HG02571 (cell line): ENCODE data around the gene EFNA5.
A peak's percentile ranks its signal among the peaks of the same experiment; 100 is the strongest.

Experiments used
- ATAC-seq: cut with Tn5 transposase; IDR thresholded peaks from one replicate; pipeline ENCODE4 v1.9.1; 2021; ENCODE audit warnings: mild to moderate bottlenecking, moderate library complexity; ENCODE audit not compliant: unreplicated experiment

EFNA5 gene

DNA sequence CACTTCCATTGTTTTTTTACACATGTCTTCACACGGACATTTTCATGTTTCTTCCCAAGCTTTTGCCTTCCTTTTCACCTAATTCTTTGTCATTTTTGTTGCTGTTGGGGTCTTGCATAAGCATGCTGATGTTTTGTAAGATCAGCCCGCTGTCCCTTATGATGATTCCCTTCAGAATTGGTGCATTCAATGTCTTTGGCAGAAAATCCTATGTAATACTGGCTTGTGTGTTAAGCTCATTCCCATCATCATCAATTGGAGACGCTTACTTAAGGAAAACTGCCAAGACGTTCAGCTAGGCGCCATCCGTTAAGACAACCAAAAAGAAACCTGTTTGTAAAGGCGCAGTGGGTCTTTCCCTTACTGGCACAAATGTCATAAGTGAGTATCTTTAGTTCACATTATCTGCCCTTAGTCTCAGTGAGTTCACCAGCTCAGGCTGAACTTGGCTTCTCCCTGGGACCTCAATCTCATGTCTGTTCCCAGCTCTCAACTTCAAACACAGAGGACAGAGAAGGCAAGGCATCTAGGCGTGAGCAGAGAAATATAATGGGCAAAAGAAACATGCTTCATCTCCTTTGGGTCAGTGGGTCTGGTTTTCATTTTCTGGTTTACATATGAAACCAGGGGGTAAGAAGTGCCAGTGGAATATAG lies 97.9 kb downstream of the EFNA5 start:
- no peak for ATAC-seq

DNA sequence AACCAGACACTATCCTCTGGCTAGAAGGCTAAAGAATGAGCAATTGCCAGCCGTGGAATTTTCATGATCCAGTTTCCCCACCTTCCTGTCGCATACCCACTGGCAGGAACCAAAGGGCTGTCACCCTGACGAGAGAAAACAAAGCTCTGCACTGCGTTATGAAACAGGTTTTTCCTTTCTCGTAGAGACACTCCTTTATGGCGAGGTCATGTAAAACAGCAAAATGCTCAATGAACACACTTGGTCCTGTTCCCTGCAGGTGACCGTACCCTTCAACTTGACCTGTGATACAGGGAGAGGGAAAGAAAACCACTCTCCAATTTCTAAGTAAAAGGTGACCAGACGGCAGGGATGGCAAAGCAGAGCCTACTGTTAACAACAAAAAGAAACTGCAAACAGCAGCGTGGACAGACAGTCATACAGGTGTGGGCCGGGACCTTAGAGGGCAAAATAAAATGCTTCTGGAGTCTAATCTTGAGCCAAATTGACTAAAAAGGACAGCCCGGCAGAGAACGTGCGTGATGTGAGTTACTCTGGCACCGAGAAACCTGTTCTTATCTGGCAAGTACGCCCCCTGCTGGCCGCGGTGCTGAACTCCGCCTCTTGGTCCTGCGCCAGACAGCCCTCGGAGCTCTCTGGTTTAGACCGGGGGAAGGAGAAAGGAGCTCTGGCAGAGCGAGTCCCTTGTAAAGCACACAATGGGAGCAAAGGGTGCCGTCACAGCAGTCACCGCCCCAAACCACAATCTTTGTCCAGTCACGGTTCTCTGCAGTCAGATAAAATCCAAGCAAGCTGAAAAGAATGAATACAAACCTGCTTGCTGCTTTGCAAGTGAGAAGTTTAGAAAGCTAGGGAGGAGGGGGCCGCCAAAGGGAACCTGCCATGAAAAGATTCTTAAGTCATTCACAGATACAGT lies 98.9 kb downstream of the EFNA5 start:
- ATAC-seq, result peak; percentile 61

DNA sequence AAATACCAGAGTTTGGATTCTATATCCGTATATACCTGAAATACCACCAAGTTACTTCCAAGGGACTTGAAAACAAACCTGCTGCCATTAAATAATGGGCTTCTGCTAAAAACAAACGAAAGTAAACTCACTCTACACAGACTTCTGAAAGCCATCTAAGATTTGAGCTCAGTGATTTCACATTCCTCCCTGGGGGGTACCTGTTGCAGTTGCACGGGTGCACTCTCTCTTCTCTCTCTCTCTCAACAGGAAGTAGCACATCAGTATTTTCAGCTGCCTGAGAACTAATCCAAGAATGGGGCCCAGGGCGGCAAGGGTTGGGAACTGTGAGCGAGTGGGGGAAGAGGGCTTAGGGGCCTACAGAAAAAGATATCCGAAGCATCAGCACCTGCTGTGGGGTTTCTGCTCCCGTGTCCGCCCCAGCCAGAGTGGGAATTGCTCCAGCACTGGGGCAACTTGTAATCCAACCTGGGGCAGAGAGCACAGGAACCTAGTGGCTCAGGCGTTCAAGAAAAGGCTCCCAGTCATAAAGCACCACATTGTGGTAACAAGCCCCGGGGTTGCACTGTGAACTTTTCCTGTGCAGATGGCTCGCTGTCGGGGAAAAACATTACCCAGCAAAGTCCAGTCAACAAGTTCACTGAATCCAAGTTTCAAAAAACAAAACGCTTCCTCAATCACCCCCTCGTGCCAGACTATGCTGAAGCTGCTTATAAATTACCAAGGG lies 99.8 kb downstream of the EFNA5 start:
- peak; percentile 82 for ATAC-seq

DNA sequence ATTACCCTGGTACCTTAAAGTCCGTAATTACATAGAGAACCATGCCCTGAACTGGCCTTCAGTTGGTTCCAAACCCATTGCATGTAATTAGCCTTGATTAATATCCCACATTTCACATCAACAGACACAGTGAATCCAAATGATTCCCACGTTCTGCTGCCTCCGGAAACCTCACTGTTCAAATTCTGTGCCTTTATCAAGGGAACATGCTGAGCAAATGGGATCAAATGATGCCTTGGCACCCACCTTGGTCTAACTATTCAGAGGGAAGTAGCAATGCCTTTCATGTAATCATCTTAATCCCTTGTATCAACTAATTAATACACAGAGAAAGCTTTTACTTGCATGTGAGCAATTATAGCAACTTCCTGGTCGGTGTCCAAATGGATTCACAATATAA lies 100.6 kb downstream of the EFNA5 start:
- no peak for ATAC-seq

DNA sequence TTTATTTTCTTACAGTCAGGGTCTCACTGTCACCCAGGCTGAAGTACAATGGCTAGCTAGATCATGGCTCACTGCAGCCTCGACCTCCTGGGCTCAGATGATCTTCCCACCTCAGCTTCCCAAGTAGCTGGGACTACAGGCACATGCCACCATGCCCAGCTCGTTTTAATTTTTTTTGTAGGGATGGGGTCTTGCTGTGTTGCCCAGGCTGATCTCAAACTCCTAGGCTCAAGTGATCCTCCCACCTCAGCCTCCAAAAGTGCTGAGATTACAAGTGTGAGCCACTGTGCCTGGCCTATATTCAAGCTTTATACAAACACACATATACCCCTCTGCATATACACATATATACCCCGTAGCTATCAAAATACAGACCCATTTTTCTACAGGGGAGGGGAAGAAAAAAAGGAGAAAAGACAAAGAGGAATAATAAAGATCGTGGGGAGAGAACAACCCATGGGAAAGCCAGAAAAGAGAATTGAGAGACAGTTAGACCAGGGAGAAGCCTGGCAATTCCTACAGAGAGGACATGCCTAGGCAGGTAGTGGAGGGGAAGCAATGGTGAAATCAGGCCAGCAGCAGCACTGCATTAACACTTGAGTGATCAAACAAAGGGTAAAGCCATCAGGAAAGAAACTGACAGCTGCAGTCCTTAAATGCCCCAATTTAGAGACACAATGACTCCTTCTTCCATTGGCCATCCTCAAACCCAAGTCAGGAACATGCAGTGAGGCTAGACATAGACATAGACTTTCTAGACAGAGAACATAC lies 102.7 kb downstream of the EFNA5 start:
- no peak for ATAC-seq

DNA sequence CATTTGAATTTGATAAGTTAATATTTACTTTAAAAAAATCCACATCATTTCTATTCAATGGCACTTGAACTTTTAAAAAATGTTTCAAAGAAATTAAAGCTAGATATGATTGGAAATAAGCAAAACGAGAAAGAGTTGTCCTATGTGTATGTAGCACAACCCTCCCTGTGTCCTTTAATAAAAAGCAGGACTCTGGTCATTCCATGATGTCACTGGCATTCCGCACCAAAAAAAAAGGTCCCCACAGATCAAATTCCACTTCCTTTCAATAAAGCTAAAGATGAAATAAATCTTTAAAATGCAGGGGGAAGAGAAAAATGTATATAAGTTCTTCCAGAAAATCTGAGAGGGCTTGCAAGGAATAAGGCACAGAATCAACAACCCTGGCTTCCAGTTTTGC lies 103.8 kb downstream of the EFNA5 start:
- ATAC-seq, result no peak

DNA sequence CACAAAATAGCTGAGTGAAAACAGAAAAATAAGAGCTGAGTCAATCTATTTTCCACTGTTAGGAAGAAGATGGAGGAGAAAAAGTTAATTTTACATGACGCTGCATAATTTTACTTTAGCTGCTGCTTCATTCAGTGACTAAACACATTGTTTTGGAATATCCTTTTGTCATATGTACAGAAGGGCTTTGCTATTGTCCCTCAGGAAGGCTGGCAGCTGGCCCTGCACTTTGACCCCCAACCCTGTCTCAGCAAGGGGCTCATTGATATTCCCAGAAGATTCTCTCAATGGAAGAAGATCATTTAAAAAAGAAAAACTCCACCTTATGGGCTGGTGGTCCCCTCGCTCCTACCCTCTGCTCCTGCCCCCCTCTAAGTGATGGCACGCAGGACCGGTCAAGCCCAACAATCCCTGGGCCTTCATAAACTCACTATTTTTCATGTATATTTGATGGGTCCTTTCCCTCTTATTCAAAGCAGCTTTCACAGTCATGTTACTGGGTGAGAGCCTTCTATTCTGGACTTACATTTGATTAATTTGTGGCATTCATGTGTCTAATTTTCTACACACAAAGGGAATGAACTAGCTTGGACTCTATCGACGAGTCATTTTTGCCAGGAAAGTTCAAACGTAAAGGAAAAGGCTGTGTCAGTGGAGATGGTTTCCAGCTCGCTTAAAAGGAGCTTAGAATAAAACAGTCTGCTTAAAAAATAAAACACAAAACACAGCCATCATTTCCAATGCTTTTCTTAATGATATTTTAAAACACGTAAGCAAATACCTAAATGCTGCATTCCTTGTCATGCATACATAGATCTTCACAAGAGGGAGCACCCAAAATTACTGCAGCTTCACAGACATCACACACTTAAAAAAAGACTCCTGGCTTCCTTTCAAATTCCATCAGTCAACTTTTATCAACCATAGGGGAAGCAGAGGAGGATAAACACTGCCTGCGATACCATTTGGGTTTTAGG lies 104.7 kb downstream of the EFNA5 start:
- no peak for ATAC-seq

DNA sequence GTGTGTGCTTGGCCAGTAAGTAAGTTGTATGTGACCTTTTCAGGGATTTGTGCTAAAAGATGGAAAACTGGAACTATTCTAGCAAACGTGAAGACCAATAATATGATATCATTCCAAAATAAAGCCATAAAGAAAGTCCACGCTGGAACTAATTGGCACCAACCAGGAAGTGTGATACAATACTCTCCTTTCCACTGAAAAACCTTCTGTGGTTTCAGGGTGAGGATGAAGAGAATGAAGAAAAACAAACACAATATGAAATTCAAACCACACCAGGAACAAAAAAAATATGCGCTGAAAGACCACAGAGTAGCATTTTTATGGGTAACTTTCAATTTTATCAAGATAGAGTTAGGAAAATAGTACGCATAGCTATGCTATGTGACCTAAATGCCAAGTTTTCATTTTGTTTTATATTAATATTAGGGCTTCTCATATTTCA lies 105.8 kb downstream of the EFNA5 start:
- no peak for ATAC-seq

DNA sequence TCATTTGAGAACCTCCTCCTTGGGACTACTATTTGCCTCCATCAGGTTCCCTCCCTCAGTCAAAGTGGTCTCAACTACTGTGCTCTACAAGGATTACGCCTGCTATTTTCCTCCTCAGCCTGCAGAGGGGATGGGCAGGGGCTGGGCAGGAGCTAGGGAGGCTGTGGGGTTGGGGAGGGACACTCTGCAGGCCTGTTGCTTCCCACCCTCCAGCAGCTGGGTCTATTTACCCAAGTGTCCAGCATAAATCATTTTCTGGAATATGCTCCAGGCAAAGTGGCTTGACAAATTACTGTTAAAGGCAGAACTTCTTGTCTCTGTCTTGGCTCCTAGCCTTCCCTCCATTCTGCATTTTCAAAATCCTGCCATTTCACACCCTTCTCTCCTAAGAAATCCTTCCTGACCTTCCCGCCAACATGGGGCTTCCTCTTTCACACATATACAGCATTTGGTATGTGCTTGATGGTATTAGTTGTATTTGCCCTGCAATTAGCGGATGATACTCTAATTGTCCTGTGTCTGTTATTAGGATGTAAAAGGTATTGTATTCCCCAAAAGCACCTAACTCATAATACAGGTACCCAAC lies 106.7 kb downstream of the EFNA5 start:
- no peak for ATAC-seq

DNA sequence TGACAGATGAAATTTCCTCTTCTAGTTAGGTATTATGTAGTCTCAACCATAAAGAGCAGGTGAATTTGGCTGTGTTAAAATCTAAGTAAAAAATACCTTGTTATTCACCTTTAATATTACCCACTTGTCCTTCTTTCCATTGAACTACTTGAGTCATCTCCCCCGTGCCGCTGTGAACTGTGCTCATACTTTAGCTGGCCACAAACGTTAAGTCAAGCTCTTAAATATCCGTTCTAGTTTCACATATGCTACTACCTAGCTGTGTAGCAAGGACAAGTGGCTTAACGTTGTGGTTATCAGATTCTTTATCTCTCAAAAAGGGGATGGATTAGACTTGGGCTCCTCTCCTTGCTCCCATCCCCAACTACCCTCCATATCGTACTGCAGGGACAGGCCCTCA lies 110.4 kb downstream of the EFNA5 start:
- no peak for ATAC-seq

DNA sequence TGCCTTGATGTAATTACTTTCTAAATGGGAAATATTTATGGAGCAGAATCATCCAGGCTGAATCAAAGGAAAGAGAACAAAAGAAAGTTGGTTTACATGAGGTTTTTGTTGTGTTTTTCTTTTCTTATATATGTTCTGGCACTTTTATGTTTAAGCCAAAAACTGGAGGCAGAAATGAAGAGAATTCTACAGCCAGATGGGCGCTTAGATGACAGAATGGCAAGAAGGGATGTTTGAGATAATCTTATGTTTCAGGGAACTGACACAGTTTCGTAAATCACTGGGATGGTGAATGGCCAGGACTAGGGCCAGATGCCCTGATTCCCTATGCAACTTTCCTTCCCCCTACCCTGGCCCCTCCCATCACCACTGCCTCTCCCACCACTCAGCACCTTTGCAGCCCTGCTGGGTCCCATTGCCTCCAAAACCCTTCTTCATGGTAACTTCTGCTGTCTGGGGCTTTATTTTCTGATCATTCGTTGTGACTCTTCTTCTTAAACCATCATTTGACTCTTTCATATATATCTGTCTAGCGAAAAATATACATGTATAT lies 111.8 kb downstream of the EFNA5 start:
- ATAC-seq, result no peak

DNA sequence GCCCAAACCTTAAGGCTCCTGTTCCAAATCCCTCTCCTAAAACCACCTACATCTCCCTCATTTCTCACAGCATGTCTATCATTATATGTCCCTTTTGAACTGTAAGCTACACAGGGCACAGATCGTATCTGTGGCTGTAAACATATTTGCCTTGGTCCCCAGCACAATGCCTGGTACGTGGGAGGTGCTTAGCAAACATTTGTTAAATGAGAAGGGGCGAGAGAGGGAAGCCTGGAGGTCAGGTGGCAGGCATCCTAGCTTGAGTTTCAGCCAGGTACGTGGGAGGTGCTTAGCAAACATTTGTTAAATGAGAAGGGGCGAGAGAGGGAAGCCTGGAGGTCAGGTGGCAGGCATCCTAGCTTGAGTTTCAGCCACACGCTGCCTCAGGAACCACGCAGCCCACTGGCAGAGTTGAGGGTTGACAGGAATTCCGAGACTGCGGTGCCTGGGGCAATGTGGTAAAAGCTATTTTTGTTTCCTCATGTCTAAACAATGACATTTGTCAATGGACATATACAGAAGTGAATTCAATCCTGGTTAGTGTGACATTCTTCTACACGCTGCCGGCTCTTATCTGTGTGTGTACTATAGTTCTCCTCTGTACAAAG lies 113.6 kb downstream of the EFNA5 start:
- no peak for ATAC-seq

DNA sequence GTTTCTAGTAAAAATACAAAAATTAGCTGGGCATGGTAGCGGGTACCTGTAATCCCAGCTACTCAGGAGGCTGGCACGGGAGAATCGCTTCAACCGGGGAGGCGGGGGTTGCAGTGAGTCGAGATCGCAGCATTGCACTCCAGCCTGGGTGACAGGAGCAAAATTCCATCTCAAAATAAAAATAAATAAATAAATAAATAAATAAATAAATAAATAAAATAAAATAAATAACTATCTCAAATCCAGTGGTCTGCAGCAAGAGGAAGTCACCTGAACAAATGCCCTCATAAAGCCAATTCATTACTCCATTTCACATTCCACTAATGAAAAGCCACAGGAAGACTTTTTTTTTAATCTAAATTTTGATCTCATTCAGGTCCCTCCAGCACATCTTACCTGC lies 114.2 kb downstream of the EFNA5 start:
- no peak for ATAC-seq

DNA sequence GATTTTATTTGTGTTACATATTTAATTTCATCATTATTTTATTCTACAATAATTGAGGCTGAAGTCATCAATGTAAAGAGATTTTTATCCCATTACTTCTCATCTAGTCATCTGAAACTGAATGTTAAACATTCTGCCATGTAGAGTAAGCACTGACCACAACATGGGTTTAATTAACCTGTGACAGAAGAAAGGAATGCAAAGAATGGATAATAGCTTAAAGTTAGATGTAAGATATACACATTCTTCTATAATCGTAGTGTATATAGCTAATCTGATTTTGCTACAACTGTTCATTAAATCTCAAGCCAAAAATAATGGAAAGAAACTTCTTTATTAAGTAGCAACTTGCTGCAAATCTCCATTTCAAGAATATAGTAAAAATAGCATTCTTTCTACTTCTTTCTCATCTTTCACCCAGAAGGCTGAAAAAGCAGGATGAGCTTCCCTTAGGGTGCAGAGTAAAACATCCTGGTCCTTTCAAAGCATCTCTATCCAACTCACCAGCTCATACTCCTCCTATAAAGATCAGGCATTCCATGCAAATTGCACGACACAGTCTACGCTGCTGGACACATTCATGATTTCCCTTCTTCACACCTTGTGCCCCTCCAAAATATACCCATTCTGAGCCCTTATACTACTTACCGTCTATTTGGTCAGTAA lies 115.2 kb downstream of the EFNA5 start:
- ATAC-seq, result no peak

DNA sequence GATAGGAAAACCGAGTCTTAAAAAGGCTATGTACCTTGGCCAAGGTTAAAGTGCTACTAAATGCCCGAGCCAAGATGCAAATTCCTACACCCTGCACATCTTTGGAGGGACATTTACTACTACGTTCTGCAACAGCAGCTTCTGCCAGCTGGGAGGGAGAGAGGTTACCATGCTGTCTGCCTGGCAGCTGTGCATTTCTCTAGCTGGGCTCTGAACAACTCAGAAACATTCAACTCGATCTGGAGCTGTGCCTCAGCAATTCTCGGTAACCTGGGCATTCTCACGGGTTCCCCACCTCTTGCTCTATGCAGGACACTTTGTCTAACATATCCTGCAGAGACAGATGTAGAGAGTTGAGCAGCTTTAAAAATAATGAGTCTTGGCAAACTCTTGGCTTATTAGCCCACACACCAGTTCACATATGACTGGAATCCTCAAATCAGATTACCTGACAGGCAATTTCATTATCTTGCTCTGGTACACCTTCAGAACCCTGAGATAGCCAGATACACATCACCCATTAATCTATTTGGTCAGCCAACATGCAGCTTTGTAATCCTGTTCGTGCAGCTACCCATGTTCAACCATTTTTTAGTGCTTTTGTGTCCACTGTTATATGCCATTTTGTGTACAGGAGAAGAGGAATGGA lies 115.8 kb downstream of the EFNA5 start:
- ATAC-seq, result no peak

DNA sequence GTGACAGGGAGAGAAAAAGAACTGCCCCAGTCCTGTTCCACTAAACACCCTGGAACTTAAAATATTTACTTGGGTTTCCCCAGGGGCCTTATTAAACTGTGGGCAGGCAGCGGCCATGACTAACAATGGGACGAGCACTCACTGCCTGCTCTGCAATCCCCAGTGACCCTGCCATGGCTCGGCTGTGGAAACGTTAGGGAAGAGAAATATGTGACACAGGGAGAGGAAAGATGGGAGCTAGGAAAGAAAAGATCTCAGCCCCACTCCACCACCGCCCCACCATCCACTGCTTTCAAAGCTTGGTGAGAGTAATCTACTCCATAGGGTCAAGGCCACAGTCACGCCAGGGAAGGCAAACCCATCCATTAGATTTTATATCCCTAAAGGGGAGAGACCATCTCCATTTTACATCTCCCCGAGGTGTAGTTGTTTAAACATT lies 117.6 kb downstream of the EFNA5 start:
- ATAC-seq, result no peak

DNA sequence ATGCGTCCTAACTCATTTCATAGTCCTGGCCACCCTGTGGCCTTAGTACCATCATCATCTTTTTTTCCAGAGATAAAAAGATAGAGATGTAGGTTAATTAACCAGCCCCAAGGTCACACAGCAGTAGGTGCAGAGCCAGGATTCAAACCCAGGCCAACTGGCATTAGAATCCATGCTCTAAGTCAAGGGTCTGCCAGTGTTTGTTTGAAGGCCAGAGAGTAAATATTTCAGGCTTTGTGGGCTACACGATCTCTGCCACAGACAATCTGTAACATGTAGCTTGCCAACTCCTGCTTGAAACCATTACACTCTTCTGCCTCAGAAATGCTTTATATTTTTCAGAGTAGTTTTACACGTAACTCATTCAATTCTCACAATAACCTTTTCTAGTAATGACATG lies 119.6 kb downstream of the EFNA5 start:
- no peak for ATAC-seq

DNA sequence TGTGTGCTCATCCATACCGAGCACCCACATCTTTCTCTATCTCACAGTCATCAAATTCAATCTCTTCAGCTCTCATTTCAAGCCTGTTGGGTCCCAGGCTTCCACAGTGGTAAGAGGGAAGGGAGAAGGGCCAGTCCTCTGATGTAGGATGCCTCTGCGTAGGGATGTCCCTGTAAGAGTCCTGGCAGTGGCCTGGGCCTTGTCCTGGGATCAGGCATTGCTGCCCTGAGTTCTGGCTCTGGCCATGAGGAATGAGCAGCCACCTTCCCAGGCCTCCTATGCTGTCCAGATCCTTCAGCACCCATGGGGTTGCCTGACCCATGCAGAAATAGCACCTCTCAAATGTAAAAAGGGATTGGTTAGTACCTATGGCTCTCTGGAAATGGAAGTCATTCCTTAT lies 121.2 kb downstream of the EFNA5 start:
- ATAC-seq, result no peak
